ENCODE data around the gene EXD3. TPM values are rescaled to one million over a fixed set of nuclear protein-coding genes. Genes with fewer than 3 reads are reported as not detected.

EXD3 gene
- total and polyA plus RNA-seq, 2 of the 13 experiments (the other 11 are each of a cell fraction or from before 2014, with no cell fraction given) = 2.7 to 4.8 TPM

DNA sequence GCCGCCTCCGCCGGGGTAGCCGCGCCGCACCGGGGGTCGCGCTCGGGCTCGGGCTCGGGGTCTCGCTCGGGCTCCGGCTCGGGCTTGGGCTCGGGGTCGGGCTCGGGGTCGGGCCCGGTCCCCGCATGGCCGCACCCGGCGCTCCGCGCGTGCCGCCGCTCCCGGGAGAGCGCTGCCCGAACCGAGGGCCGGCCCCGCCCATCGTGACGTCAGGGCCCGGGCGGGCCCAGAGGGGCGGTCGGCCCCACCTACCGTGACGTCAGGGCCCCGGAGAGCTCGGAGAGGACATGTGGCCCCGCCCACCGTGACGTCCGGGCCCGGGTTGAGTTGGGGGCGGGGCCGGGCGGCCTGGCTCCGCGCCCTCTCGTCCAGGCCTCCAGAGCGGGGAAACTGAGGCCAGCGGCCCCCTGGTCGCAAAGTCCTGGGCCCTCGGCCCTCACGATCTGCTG lies 36.2 kb upstream of the EXD3 start, which contains the start of gene NSMF (continued):
- TF ChIP-seq ZNF891 (CRISPR knock-in tag; IDR thresholded peaks at IDR 0.05) = no peak
- no peak for TF ChIP-seq CEBPB (IDR thresholded peaks at IDR 0.05; ENCODE audit: borderline replicate concordance, low read depth, low read length)
- TF ChIP-seq, protein P1, sequence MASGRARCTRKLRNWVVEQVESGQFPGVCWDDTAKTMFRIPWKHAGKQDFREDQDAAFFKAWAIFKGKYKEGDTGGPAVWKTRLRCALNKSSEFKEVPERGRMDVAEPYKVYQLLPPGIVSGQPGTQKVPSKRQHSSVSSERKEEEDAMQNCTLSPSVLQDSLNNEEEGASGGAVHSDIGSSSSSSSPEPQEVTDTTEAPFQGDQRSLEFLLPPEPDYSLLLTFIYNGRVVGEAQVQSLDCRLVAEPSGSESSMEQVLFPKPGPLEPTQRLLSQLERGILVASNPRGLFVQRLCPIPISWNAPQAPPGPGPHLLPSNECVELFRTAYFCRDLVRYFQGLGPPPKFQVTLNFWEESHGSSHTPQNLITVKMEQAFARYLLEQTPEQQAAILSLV (CRISPR knock-in tag; IDR thresholded peaks at IDR 0.05; ENCODE audit: borderline replicate concordance) = no peak
- TF ChIP-seq HES4 (CRISPR knock-in tag; IDR thresholded peaks at IDR 0.05; ENCODE audit: borderline replicate concordance) = no peak
- no peak for TF ChIP-seq CAMTA2 (CRISPR knock-in tag; IDR thresholded peaks at IDR 0.05; ENCODE audit: borderline replicate concordance)
- no peak for TF ChIP-seq SMYD3 (CRISPR knock-in tag; IDR thresholded peaks at IDR 0.05)
- no peak for TF ChIP-seq HMG20B (CRISPR knock-in tag; conservative IDR thresholded peaks at IDR 0.05)
- no peak for TF ChIP-seq FOXO1 (CRISPR knock-in tag; IDR thresholded peaks at IDR 0.05)
- TF ChIP-seq MEF2D (CRISPR knock-in tag; IDR thresholded peaks at IDR 0.05) = no peak
- TF ChIP-seq POGZ (CRISPR knock-in tag; IDR thresholded peaks at IDR 0.05) = no peak
- TF ChIP-seq MZF1 (CRISPR knock-in tag; IDR thresholded peaks at IDR 0.05; ENCODE audit: borderline replicate concordance) = no peak
- TF ChIP-seq SRSF1 (optimal IDR thresholded peaks at IDR 0.05; ENCODE audit: low read depth, low read length) = no peak
- TF ChIP-seq AGO1 (IDR thresholded peaks at IDR 0.05; ENCODE audit: low read depth, low read length, poor library complexity, severe bottlenecking) = no peak
- TF ChIP-seq, protein P2, sequence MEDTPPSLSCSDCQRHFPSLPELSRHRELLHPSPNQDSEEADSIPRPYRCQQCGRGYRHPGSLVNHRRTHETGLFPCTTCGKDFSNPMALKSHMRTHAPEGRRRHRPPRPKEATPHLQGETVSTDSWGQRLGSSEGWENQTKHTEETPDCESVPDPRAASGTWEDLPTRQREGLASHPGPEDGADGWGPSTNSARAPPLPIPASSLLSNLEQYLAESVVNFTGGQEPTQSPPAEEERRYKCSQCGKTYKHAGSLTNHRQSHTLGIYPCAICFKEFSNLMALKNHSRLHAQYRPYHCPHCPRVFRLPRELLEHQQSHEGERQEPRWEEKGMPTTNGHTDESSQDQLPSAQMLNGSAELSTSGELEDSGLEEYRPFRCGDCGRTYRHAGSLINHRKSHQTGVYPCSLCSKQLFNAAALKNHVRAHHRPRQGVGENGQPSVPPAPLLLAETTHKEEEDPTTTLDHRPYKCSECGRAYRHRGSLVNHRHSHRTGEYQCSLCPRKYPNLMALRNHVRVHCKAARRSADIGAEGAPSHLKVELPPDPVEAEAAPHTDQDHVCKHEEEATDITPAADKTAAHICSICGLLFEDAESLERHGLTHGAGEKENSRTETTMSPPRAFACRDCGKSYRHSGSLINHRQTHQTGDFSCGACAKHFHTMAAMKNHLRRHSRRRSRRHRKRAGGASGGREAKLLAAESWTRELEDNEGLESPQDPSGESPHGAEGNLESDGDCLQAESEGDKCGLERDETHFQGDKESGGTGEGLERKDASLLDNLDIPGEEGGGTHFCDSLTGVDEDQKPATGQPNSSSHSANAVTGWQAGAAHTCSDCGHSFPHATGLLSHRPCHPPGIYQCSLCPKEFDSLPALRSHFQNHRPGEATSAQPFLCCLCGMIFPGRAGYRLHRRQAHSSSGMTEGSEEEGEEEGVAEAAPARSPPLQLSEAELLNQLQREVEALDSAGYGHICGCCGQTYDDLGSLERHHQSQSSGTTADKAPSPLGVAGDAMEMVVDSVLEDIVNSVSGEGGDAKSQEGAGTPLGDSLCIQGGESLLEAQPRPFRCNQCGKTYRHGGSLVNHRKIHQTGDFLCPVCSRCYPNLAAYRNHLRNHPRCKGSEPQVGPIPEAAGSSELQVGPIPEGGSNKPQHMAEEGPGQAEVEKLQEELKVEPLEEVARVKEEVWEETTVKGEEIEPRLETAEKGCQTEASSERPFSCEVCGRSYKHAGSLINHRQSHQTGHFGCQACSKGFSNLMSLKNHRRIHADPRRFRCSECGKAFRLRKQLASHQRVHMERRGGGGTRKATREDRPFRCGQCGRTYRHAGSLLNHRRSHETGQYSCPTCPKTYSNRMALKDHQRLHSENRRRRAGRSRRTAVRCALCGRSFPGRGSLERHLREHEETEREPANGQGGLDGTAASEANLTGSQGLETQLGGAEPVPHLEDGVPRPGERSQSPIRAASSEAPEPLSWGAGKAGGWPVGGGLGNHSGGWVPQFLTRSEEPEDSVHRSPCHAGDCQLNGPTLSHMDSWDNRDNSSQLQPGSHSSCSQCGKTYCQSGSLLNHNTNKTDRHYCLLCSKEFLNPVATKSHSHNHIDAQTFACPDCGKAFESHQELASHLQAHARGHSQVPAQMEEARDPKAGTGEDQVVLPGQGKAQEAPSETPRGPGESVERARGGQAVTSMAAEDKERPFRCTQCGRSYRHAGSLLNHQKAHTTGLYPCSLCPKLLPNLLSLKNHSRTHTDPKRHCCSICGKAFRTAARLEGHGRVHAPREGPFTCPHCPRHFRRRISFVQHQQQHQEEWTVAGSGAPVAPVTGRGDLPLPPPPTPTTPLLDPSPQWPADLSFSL (CRISPR knock-in tag; IDR thresholded peaks at IDR 0.05) = no peak
- no peak for TF ChIP-seq ZBTB8A (CRISPR knock-in tag; IDR thresholded peaks at IDR 0.05; ENCODE audit: borderline replicate concordance, low read depth)
- no peak for TF ChIP-seq SOX6 (IDR thresholded peaks at IDR 0.05)
- no peak for TF ChIP-seq SOX6 (CRISPR knock-in tag; IDR thresholded peaks at IDR 0.05)
- no peak for TF ChIP-seq CCAR2 (optimal IDR thresholded peaks at IDR 0.05; ENCODE audit: low read depth, low read length)
- TF ChIP-seq DPF2 (CRISPR knock-in tag; IDR thresholded peaks at IDR 0.05; ENCODE audit: borderline replicate concordance, low read depth) = no peak
- no peak for TF ChIP-seq GABPA (IDR thresholded peaks at IDR 0.05; ENCODE audit: low read depth, low read length)
- TF ChIP-seq GABPA (CRISPR knock-in tag; IDR thresholded peaks at IDR 0.05; ENCODE audit: low read depth) = no peak
- TF ChIP-seq, protein P3, sequence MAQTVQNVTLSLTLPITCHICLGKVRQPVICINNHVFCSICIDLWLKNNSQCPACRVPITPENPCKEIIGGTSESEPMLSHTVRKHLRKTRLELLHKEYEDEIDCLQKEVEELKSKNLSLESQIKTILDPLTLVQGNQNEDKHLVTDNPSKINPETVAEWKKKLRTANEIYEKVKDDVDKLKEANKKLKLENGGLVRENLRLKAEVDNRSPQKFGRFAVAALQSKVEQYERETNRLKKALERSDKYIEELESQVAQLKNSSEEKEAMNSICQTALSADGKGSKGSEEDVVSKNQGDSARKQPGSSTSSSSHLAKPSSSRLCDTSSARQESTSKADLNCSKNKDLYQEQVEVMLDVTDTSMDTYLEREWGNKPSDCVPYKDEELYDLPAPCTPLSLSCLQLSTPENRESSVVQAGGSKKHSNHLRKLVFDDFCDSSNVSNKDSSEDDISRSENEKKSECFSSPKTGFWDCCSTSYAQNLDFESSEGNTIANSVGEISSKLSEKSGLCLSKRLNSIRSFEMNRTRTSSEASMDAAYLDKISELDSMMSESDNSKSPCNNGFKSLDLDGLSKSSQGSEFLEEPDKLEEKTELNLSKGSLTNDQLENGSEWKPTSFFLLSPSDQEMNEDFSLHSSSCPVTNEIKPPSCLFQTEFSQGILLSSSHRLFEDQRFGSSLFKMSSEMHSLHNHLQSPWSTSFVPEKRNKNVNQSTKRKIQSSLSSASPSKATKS (CRISPR knock-in tag; IDR thresholded peaks at IDR 0.05) = no peak
- no peak for TF ChIP-seq ATM (IDR thresholded peaks at IDR 0.05; ENCODE audit: borderline replicate concordance)
